ENCODE data around the gene LTO1. TPM values are rescaled to one million over a fixed set of nuclear protein-coding genes. Genes with fewer than 3 reads are reported as not detected.

The LTO1 gene
- total and polyA plus RNA-seq, 3 donors from 2014 or later: 27.0 to 38.7 (median 38.0) TPM

DNA sequence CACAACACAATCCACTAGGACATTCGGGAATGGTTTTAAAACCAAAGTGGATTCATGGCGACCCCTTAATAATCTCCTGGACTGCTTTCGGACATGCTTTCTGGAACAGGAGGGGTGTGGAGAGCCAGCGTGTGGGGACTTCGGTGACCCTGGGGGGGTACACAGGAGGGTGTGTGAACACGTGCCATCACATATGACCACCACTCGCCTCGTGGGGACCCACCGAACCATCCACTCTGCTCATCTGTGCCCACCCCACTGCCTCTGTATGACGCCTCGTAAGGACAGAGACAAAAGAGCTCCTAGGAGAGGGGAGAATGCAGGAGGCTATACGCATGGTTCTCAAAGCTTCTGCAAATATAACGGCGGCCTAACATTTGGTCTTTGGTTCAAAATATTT lies 8.9 kb downstream of the LTO1 start:
- DNase-seq: no peak
- Histone ChIP-seq H3K9me3 (no peaks in the 10 kb centered on the region), H3K27ac (no peak overlapping the region), H3K27me3 (no peaks in the 10 kb centered on the region), H3K4me3 (no peak overlapping the region), H3K36me3 (ENCODE audit: low read depth, missing control alignments) (no peaks in the 10 kb centered on the region), H3K4me1 (peaks cover 8% of the 10 kb centered on the region)
- intact Hi-C loops (cut with DNase I; ENCODE audit: low total_unique reads): no loop called here
- 92 to 94% methylated on average over 14 of the region's 14 CpGs for WGBS, 2 donors
- TF ChIP-seq, protein P1, sequence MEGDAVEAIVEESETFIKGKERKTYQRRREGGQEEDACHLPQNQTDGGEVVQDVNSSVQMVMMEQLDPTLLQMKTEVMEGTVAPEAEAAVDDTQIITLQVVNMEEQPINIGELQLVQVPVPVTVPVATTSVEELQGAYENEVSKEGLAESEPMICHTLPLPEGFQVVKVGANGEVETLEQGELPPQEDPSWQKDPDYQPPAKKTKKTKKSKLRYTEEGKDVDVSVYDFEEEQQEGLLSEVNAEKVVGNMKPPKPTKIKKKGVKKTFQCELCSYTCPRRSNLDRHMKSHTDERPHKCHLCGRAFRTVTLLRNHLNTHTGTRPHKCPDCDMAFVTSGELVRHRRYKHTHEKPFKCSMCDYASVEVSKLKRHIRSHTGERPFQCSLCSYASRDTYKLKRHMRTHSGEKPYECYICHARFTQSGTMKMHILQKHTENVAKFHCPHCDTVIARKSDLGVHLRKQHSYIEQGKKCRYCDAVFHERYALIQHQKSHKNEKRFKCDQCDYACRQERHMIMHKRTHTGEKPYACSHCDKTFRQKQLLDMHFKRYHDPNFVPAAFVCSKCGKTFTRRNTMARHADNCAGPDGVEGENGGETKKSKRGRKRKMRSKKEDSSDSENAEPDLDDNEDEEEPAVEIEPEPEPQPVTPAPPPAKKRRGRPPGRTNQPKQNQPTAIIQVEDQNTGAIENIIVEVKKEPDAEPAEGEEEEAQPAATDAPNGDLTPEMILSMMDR (IDR thresholded peaks at IDR 0.05): no peak
- no peak for TF ChIP-seq POLR2A (IDR thresholded peaks at IDR 0.05)

- H3K4me1 ChIP-seq: peaks cover 8% of the 10 kb centered on the region
- TF ChIP-seq, protein P1 (IDR thresholded peaks at IDR 0.05): no peak
- DNase-seq: no peak
- 93% methylated on average over 11 of the region's 11 CpGs for WGBS, 2 donors
- no peaks in the 10 kb centered on the region for H3K27me3 ChIP-seq
- no peak overlapping the region for H3K4me3 ChIP-seq
- no peaks in the 10 kb centered on the region for H3K36me3 ChIP-seq (ENCODE audit: low read depth, missing control alignments)
- intact Hi-C loops (cut with DNase I; ENCODE audit: low total_unique reads): no loop called here
- no peak overlapping the region for H3K27ac ChIP-seq
- no peaks in the 10 kb centered on the region for H3K9me3 ChIP-seq
These were observed 9.5 kb downstream of the LTO1 start for GRCh38 chr11:69665669-69666068.

DNA sequence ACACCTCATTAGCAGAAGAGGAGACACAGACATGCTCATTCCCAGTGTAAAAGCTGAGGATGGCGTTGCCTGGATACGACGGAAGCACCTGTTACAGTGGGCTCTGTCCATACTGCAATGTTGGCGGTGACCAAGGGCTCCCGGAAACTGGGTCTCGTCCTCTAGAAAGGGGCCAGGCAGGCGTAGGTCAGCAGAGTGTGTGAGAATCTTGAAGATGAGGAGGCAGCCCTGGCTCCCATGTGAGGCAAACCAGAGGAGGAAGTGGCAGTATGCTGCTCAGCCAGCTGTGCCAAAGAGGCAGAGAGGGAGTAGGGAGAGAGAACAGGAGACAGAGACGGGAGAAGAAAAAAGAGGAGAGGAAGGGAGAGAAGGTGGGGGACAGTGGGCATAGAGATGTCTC lies 10.3 kb downstream of the LTO1 start:
- DNase-seq: no peak
- Histone ChIP-seq H3K36me3 (ENCODE audit: low read depth, missing control alignments) (no peaks in the 10 kb centered on the region), H3K27ac (no peak overlapping the region), H3K4me3 (no peak overlapping the region), H3K9me3 (no peaks in the 10 kb centered on the region), H3K4me1 (peaks cover under 1% of the 10 kb centered on the region), H3K27me3 (no peaks in the 10 kb centered on the region)
- intact Hi-C loops (cut with DNase I; ENCODE audit: low total_unique reads): no loop called here
- WGBS, 2 donors: 86 to 92% methylated on average over 5 to 8 of the region's 8 CpGs
- TF ChIP-seq, protein P1 (IDR thresholded peaks at IDR 0.05): no peak
- no peak for TF ChIP-seq POLR2A (IDR thresholded peaks at IDR 0.05)

GRCh38 chr11:69664103-69664775 lies 10.9 kb downstream of the LTO1 start:
- no peak for DNase-seq
- Histone ChIP-seq H3K27me3 (no peaks in the 10 kb centered on the region), H3K36me3 (ENCODE audit: low read depth, missing control alignments) (no peaks in the 10 kb centered on the region), H3K27ac (no peak overlapping the region), H3K9me3 (no peaks in the 10 kb centered on the region), H3K4me1 (no peaks in the 10 kb centered on the region), H3K4me3 (no peak overlapping the region)
- WGBS, 2 donors: 93 to 95% methylated on average over 17 of the region's 17 CpGs
- intact Hi-C loops (cut with DNase I; ENCODE audit: low total_unique reads): no loop called here
- no peak for TF ChIP-seq POLR2A (IDR thresholded peaks at IDR 0.05)
- TF ChIP-seq, protein P1 (IDR thresholded peaks at IDR 0.05): no peak

- no peak overlapping the region for H3K27ac ChIP-seq
- H3K4me1 ChIP-seq: no peaks in the 10 kb centered on the region
- intact Hi-C loops (cut with DNase I; ENCODE audit: low total_unique reads): no loop called here
- no peaks in the 10 kb centered on the region for H3K36me3 ChIP-seq (ENCODE audit: low read depth, missing control alignments)
- WGBS, 2 donors: 91% methylated on average over 5 to 6 of the region's 6 CpGs
- TF ChIP-seq POLR2A (IDR thresholded peaks at IDR 0.05): no peak
- TF ChIP-seq, protein P1 (IDR thresholded peaks at IDR 0.05): no peak
- DNase-seq: no peak
- H3K27me3 ChIP-seq: no peaks in the 10 kb centered on the region
- no peak overlapping the region for H3K4me3 ChIP-seq
- no peaks in the 10 kb centered on the region for H3K9me3 ChIP-seq
These were observed 11.8 kb downstream of the LTO1 start for GRCh38 chr11:69663326-69663725.
